H9 (cell line): ENCODE measurements around the gene ZNHIT3. TPM values are rescaled to one million over a fixed set of nuclear protein-coding genes. Genes with fewer than 3 reads are reported as not detected.

Experiments used
- DNase-seq: peaks from one replicate; pipeline ENCODE4 v3.0.0-alpha.2; 2017
- H2AFZ ChIP-seq: one replicate; pipeline ENCODE4 v1.6.1; 2013; ENCODE audit warnings: mild to moderate bottlenecking, low read length, control low read depth, moderate library complexity
- H2AK5ac ChIP-seq: 2 replicates; pipeline ENCODE4 v1.6.1; 2013; ENCODE audit warnings: low read length, control low read depth, mixed read lengths; ENCODE audit not compliant: insufficient read length
- H2BK120ac ChIP-seq: one replicate; pipeline ENCODE4 v1.6.1; 2013; ENCODE audit warnings: low read depth, mild to moderate bottlenecking, low read length, control low read depth, inconsistent platforms; ENCODE audit not compliant: poor library complexity, severe bottlenecking
- H2BK12ac ChIP-seq: 2 replicates; pipeline ENCODE4 v1.6.1; 2013; ENCODE audit warnings: low read length, control low read depth, mixed read lengths, low read depth; ENCODE audit not compliant: insufficient read length
- H2BK15ac ChIP-seq: 2 replicates; pipeline ENCODE4 v1.6.1; 2013; ENCODE audit warnings: low read depth, low read length, control low read depth
- H2BK20ac ChIP-seq: one replicate; pipeline ENCODE4 v1.6.1; 2013; ENCODE audit warnings: low read depth, mild to moderate bottlenecking, low read length, control low read depth, inconsistent platforms; ENCODE audit not compliant: poor library complexity, severe bottlenecking
- H2BK5ac ChIP-seq: 2 replicates; pipeline ENCODE4 v1.6.1; 2013; ENCODE audit warnings: low read length, control low read depth, mixed read lengths; ENCODE audit not compliant: insufficient read length
- H3K14ac ChIP-seq: 2 replicates; pipeline ENCODE4 v1.6.1; 2013; ENCODE audit warnings: low read length, control low read depth; ENCODE audit not compliant: insufficient read depth
- H3K18ac ChIP-seq: 2 replicates; pipeline ENCODE4 v1.6.1; 2013; ENCODE audit warnings: low read depth, mild to moderate bottlenecking, mixed read lengths, low read length, control low read depth; ENCODE audit not compliant: insufficient read length
- H3K23ac ChIP-seq: 2 replicates; pipeline ENCODE4 v1.6.1; 2013; ENCODE audit warnings: low read length, control low read depth, mixed read lengths, low read depth; ENCODE audit not compliant: insufficient read length
- H3K23me2 ChIP-seq: 2 replicates; pipeline ENCODE4 v1.6.1; 2013; ENCODE audit warnings: low read depth, mild to moderate bottlenecking, mixed read lengths, low read length, control low read depth; ENCODE audit not compliant: insufficient read length, poor library complexity, severe bottlenecking
- H3K27ac ChIP-seq: 2 replicates; pipeline ENCODE4 v1.5.1; 2013; ENCODE audit warnings: low read length, control low read depth, mixed read lengths, low read depth; ENCODE audit not compliant: insufficient read length
- H3K27me3 ChIP-seq: 2 replicates; pipeline ENCODE4 v1.6.1; 2013; ENCODE audit warnings: low read length, control low read depth, inconsistent platforms; ENCODE audit not compliant: insufficient read depth
- H3K4ac ChIP-seq: 2 replicates; pipeline ENCODE4 v1.6.1; 2013; ENCODE audit warnings: low read depth, mild to moderate bottlenecking, control low read depth, inconsistent platforms, low read length, moderate library complexity
- H3K4me1 ChIP-seq: 2 replicates; pipeline ENCODE4 v1.6.1; 2013; ENCODE audit warnings: low read length, control low read depth, inconsistent platforms; ENCODE audit not compliant: insufficient read depth
- H3K4me2 ChIP-seq: 2 replicates; pipeline ENCODE4 v1.6.1; 2013; ENCODE audit warnings: low read length, control low read depth, mixed read lengths; ENCODE audit not compliant: insufficient read length, insufficient read depth
- H3K56ac ChIP-seq: 2 replicates; pipeline ENCODE4 v1.6.1; 2013; ENCODE audit warnings: low read depth, mild to moderate bottlenecking, mixed read lengths, low read length, control low read depth; ENCODE audit not compliant: insufficient read length
- H3K79me1 ChIP-seq: 2 replicates; pipeline ENCODE4 v1.6.1; 2013; ENCODE audit warnings: low read depth, mild to moderate bottlenecking, moderate library complexity, low read length, control low read depth, inconsistent platforms; ENCODE audit not compliant: insufficient read depth, poor library complexity, severe bottlenecking
- H3K79me2 ChIP-seq: 2 replicates; pipeline ENCODE4 v1.6.1; 2013; ENCODE audit warnings: low read length, control low read depth, inconsistent platforms; ENCODE audit not compliant: insufficient read depth
- H3K9ac ChIP-seq: 2 replicates; pipeline ENCODE4 v1.6.1; 2013; ENCODE audit warnings: low read length, control low read depth, mixed read lengths; ENCODE audit not compliant: insufficient read length; ENCODE audit errors: extremely low read depth
- H3K9me3 ChIP-seq: one replicate; pipeline ENCODE4 v1.6.1; 2013; ENCODE audit warnings: low read depth, low read length, inconsistent platforms; ENCODE audit not compliant: control insufficient read depth
- H3T11ph ChIP-seq: one replicate; pipeline ENCODE4 v1.6.1; 2013; ENCODE audit warnings: mild to moderate bottlenecking, low read length, control low read depth, inconsistent platforms
- H4K20me1 ChIP-seq: one replicate; pipeline ENCODE4 v1.6.1; 2013; ENCODE audit not compliant: control insufficient read depth, insufficient read length, insufficient read depth
- H4K5ac ChIP-seq: 2 replicates; pipeline ENCODE4 v1.6.1; 2013; ENCODE audit warnings: low read depth, mild to moderate bottlenecking, mixed read lengths, low read length, control low read depth; ENCODE audit not compliant: insufficient read length
- H4K8ac ChIP-seq: replicated peaks from 2 replicates; pipeline ENCODE4 v1.6.1; 2013; ENCODE audit warnings: low read length, control low read depth, mixed read lengths, low read depth; ENCODE audit not compliant: insufficient read length
- H4K91ac ChIP-seq: 2 replicates; pipeline ENCODE4 v1.6.1; 2013; ENCODE audit warnings: low read depth, mild to moderate bottlenecking, moderate library complexity, mixed read lengths, low read length, control low read depth; ENCODE audit not compliant: insufficient read length
- H3K27ac Mint-ChIP-seq, 3 experiments: 2 replicates in 2 of 3; 3 replicates in 1 of 3; pipeline ENCODE4 v1.8.0; 2020 to 2021; ENCODE audit warnings: mixed read lengths in 3 of 3, mild to moderate bottlenecking in 1 of 3, moderate library complexity in 1 of 3
- H3K27me3 Mint-ChIP-seq: 2 replicates; pipeline ENCODE4 v1.8.0; 2021; ENCODE audit warnings: low read depth, mild to moderate bottlenecking, moderate library complexity, mixed read lengths
- H3K36me3 Mint-ChIP-seq, 3 experiments: 2 replicates in 2 of 3; 3 replicates in 1 of 3; pipeline ENCODE4 v1.8.0; 2020 to 2021; ENCODE audit warnings: low read depth in 3 of 3, mixed read lengths in 3 of 3; ENCODE audit not compliant: insufficient read depth in 1 of 3
- H3K4me1 Mint-ChIP-seq, 2 experiments: 2 replicates each; pipeline ENCODE4 v1.8.0; 2020; ENCODE audit warnings: mixed read lengths in 2 of 2
- H3K4me3 Mint-ChIP-seq, 2 experiments: 2 replicates in 1 of 2; 3 replicates in 1 of 2; pipeline ENCODE4 v1.8.0; 2020 to 2021; ENCODE audit warnings: mild to moderate bottlenecking in 2 of 2, mixed read lengths in 2 of 2, moderate library complexity in 1 of 2
- H3K9me3 Mint-ChIP-seq, 2 experiments: 2 replicates in 1 of 2; 3 replicates in 1 of 2; pipeline ENCODE4 v1.8.0; 2020; ENCODE audit warnings: mild to moderate bottlenecking in 2 of 2, mixed read lengths in 2 of 2, moderate library complexity in 1 of 2
- CTCF ChIP-seq: fragments of 200-600 bp; sonication (generic); conservative IDR thresholded peaks from 3 replicates; pipeline ENCODE4 v1.8.0; 2021; ENCODE audit warnings: antibody characterized with exemption, mild to moderate bottlenecking
- WGBS: extraction: QIAGEN DNeasy Blood & Tissue Kit; methylation state at CpG from one replicate; pipeline ENCODE4 v1.1.7; 2013; ENCODE audit warnings: missing lambda C conversion rate, low lambda C conversion rate, mixed read lengths; ENCODE audit not compliant: insufficient read length; ENCODE audit errors: extremely low coverage; 5-methylcytosine and 5-hydroxymethylcytosine counted together
- total RNA-seq: library from RNA; stranded (reverse); gene quantifications from 2 replicates; pipeline ENCODE4 v1.2.1, GENCODE V29; 2021

Gene ZNHIT3
- total RNA-seq, 1 experiment from 2014 or later, result 64.7 TPM

DNA sequence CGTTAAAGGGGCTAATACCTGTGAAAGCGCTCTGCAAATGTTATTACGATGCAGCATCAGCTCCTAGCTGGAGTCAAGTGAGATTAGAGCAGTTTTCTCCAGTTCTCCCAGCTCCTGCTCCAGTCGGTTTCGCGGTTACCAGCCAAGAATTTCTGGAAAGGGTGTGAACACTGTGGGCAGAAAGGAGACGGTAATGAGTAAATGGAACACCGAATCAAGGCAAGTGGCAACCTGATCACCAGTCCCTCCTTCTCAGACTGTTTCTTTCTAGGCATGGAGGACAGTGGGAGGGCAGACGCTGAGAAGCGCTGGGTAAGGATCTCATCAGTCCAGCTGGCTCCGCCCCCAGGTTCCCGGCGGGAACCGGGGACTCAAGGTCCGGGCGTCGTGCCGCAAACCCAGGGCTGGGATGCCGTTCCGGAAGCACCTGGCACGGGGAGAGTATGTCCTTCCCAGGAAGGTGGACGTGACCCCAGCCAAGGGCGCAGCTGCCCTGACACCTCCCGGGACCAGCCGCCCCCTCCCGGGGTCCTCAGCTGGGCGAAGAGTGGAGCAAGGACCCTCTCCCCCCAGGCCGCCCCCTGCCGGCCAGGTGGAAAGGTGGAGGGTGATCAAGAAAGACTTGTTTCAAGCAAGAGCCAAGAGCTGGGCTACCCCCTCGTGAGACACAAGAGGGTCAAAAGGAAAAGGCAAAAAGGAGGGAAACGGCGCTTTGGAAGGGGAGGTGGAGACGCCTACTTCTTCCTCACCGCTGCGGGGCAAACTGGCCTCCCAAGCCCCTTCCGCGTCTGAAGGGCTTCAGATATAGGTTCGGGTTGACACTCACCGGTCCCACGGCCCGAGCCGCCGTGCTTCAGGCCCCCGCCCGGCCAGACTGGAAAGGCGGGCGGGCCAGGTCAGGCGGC lies 47.7 kb downstream of the ZNHIT3 start:
- Histone ChIP-seq H3K4me1 (0 out of 2 replicates have a peak, but pooled peaks cover 2% of the 10 kb centered on the region), H3K23me2 (peaks cover 7% of the 10 kb centered on the region), H2BK5ac (no peak overlapping the region), H3K4ac (no peak overlapping the region), H4K5ac (no peak overlapping the region), H3K79me2 (peaks cover 5% of the 10 kb centered on the region; the same call in 1 of the 2 replicates), H4K91ac (no peak overlapping the region), H2BK120ac (no peak overlapping the region), H4K20me1 (no peaks in the 10 kb centered on the region), H3K18ac (peak overlapping the region; percentile 59), H2AK5ac (no peak overlapping the region), H3K56ac (no peak overlapping the region), H3T11ph (no peak overlapping the region), H2BK15ac (no peak overlapping the region), H3K23ac (no peak overlapping the region), H3K9me3 (no peaks in the 10 kb centered on the region), H3K9ac (peak overlapping the region; percentile 88), H3K4me2 (peak overlapping the region; percentile 80), H2BK20ac (no peak overlapping the region), H3K27me3 (no peaks in the 10 kb centered on the region), H2AFZ (no peak overlapping the region), H3K14ac (peak overlapping the region; percentile 91), H2BK12ac (no peak overlapping the region), H4K8ac (no peak overlapping the region), H3K27ac (peak overlapping the region; percentile 56), H3K79me1 (peaks cover 7% of the 10 kb centered on the region)
- Mint-ChIP-seq H3K36me3 (peaks cover 32 to 75% (median 44%) of the 10 kb centered on the region in 3 experiments), H3K27me3 (peaks cover 1% of the 10 kb centered on the region; the same call in 1 of the 2 replicates), H3K4me3 (peak overlapping the region; percentile 96 to 99), H3K9me3 (peaks cover 0 to 7% of the 10 kb centered on the region in 2 experiments; a peak in 3 of 5 replicates), H3K27ac (peak overlapping the region; percentile 99 to 100 (median 99)), H3K4me1 (peaks cover 10 to 17% of the 10 kb centered on the region in 2 experiments)
- whole genome bisulfite sequencing, result no CpG with 5 or more reads among the region's 48 CpGs
- DNase-seq, result peak; percentile 89
- peak; percentile 91 for TF ChIP-seq CTCF
